GM12864 (cell line): ENCODE data around the gene DPM3.

Experiments
- DNase-seq: peaks from one replicate; pipeline ENCODE4 v3.0.0-alpha.2; 2011; ENCODE audit warnings: low read depth
- H3K4me3 ChIP-seq: 2 replicates; pipeline ENCODE4 v1.5.1; 2011; ENCODE audit warnings: mild to moderate bottlenecking, low read depth, low read length, control low read depth
- CTCF ChIP-seq: IDR thresholded peaks from 2 replicates; pipeline ENCODE4 v1.5.1; 2011; ENCODE audit warnings: low read depth, mild to moderate bottlenecking, moderate library complexity, low read length, control low read depth, inconsistent platforms; ENCODE audit errors: missing control alignments

The DPM3 gene

GRCh38 chr1:155103325-155103724, 37.0 kb downstream of the DPM3 start:
- no peak for TF ChIP-seq CTCF
- no peak for DNase-seq
- H3K4me3 ChIP-seq, result no peak overlapping the region

- H3K4me3 ChIP-seq, result no peak overlapping the region
- DNase-seq, result no peak
- no peak for TF ChIP-seq CTCF
These were observed 41.0 kb downstream of the DPM3 start for GRCh38 chr1:155099331-155099730.

- no peak for TF ChIP-seq CTCF
These were observed 45.7 kb downstream of the DPM3 start for GRCh38 chr1:155094622-155094948.

GRCh38 chr1:155093911-155094621, 46.3 kb downstream of the DPM3 start:
- H3K4me3 ChIP-seq, result no peak overlapping the region
- peak; percentile 24 for TF ChIP-seq CTCF
- no peak for DNase-seq

More at GRCh38 chr1:155094622-155094948, 45.7 kb downstream of the DPM3 start:
- H3K4me3 ChIP-seq, result no peak overlapping the region
- DNase-seq, result no peak

- no peak for TF ChIP-seq CTCF
- H3K4me3 ChIP-seq, result no peak overlapping the region
- DNase-seq, result no peak
These were observed 47.7 kb downstream of the DPM3 start for GRCh38 chr1:155092641-155093040.

- TF ChIP-seq CTCF, result no peak
- no peak for DNase-seq
- no peak overlapping the region for H3K4me3 ChIP-seq
These were observed 48.2 kb downstream of the DPM3 start for GRCh38 chr1:155092131-155092530.
